OCI-LY7 (cell line): ENCODE results near the gene PSAPL1.

ENCODE experiments used
- EZH2phosphoT487 ChIP-seq: fragments of 200-600 bp; sonication (generic); IDR thresholded peaks from 2 replicates; pipeline ENCODE4 v1.6.1; 2018; ENCODE audit warnings: low read depth, borderline replicate concordance, mild to moderate bottlenecking, mixed run types, antibody characterized with exemption, low read length, moderate library complexity, mixed read lengths
- TF ChIP-seq, protein P1 (sequence below): fragments of 200-600 bp; sonication (generic); conservative IDR thresholded peaks from 2 replicates; pipeline ENCODE4 v1.5.1; 2014; ENCODE audit warnings: mild to moderate bottlenecking, antibody characterized with exemption, low read length, moderate library complexity, mixed read lengths

DNA sequence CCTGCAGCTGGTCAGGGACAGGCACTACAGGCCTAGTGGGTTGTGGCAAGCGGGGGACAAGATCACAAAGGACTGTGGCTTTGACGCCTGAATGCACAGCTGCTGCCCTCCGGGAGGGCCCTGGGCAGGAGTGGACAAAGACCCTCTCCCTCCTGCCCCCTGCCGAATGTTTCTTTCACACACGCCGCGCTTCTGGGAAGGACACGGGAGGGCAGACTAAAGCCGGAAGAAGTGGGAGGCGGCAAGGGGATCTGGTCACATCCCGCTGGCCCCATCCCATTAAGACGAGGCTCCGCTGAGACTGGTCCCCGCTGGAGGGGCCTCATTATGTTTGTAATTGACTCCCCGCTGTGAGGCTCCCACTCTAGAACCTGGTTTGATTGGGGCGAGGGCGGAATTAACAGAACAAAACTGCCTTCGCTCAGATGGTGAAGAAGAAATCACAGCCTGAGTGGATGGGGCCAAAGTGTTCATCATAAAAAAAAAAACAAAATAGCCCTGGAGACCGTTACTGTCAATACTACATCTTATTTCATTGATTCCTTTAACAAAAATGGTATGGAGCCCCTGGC lies 37.8 kb upstream of the PSAPL1 start:
- TF ChIP-seq, protein P1, sequence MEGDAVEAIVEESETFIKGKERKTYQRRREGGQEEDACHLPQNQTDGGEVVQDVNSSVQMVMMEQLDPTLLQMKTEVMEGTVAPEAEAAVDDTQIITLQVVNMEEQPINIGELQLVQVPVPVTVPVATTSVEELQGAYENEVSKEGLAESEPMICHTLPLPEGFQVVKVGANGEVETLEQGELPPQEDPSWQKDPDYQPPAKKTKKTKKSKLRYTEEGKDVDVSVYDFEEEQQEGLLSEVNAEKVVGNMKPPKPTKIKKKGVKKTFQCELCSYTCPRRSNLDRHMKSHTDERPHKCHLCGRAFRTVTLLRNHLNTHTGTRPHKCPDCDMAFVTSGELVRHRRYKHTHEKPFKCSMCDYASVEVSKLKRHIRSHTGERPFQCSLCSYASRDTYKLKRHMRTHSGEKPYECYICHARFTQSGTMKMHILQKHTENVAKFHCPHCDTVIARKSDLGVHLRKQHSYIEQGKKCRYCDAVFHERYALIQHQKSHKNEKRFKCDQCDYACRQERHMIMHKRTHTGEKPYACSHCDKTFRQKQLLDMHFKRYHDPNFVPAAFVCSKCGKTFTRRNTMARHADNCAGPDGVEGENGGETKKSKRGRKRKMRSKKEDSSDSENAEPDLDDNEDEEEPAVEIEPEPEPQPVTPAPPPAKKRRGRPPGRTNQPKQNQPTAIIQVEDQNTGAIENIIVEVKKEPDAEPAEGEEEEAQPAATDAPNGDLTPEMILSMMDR: no peak
- no peak for TF ChIP-seq EZH2phosphoT487
